ENCODE data around the gene OPA3.

OPA3 gene

DNA sequence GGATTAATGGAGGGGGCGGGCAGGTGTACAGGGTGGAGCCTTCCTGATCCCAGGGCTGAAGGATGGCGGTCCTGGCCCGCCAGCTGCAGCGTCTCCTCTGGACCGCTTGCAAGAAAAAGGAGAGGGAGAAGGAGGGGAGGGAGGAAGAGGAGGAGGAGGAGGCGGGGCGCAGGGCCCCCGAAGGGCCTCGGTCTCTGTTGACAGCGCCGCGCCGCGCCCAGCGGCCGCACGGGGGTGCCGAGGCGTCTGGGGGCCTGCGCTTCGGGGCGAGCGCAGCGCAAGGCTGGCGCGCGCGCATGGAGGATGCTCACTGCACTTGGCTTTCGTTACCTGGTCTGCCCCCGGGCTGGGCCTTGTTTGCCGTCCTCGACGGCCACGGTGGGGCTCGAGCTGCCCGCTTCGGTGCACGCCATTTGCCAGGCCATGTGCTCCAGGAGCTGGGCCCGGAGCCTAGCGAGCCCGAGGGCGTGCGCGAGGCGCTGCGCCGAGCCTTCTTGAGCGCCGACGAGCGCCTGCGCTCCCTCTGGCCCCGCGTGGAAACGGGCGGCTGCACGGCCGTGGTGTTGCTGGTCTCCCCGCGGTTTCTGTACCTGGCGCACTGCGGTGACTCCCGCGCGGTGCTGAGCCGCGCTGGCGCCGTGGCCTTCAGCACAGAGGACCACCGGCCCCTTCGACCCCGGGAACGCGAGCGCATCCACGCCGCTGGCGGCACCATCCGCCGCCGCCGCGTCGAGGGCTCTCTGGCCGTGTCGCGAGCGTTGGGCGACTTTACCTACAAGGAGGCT lies 86.0 kb downstream of the OPA3 start, which contains the start of gene PPM1N:
TSS of gene PPM1N (plus strand) at position 33 of the 785 bp plus-strand sequence. CDS start at position 63, 30 bp downstream.
- peak; percentile 73 for ATAC-seq
- Mint-ChIP-seq H3K9me3 (no peaks in the 10 kb centered on the region), H3K36me3 (peaks cover 5% of the 10 kb centered on the region), H3K4me3 (peak within 1 kb of the TSS; percentile 82), H3K4me1 (peaks cover 48% of the 10 kb centered on the region), H3K27ac (peak within 1 kb of the TSS; percentile 84)
- peak; percentile 54 to 84 for DNase-seq (ENCODE audit: low spot score in 2 of 2)

DNA sequence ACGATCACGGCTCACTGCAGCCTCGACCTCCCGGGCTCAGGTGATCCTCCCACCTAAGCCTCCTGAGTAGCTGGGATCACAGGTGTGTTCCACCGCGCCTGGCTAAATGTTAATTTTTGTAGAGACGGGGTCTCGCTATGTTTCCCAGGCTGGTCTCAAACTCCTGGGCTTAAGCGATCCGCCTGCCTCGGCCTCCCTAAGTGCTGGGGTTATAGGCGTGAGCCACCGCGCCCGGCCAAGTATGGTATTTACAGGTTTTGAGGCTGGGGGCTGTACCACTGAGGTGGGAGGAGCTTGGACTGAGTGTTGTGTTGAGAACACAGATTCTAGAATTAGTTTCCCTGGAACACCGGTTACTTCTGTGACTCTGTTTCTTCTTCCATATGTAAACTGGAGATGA lies 86.8 kb downstream of the OPA3 start:
- ATAC-seq (no peak), DNase-seq (ENCODE audit: low spot score in 2 of 2) (no peak)
- H3K4me1 Mint-ChIP-seq, result peaks cover 55% of the 10 kb centered on the region
- H3K9me3 Mint-ChIP-seq, result no peaks in the 10 kb centered on the region
- H3K36me3 Mint-ChIP-seq, result peaks cover 5% of the 10 kb centered on the region
- H3K4me3 Mint-ChIP-seq, result peak overlapping the region; percentile 82
- no peak overlapping the region for H3K27ac Mint-ChIP-seq

DNA sequence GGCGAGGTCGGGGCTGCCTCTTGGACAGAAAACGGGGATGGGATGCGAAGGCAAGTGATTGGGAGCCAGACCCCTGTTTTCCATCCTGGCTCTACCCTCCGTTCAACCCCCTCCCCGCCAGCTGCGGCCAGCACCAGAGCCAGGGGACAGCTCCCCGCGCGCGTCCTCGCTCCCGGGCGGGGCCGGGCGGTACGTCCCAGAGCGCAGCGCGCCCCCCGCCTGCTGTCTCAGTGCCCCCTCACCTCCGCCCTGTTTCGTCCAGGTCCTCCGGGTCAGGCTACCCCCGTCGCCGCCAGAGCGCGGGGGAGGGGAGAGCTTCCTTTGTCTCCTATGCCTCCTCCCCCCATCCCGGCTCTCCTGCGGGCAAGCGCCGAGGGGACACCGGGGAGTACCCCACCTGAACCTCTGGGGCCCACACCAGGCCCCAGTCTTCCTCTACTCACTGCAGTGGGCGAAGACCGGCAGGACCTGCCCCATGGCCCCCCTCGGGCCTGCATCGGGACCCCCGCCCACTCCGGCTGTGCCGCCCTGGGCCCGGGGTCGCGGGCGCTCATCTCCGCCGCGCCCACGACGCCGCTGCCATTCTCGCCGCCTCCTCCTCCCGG lies 88.2 kb downstream of the OPA3 start:
- DNase-seq (ENCODE audit: low spot score in 2 of 2), result peak; percentile 44 to 76

DNA sequence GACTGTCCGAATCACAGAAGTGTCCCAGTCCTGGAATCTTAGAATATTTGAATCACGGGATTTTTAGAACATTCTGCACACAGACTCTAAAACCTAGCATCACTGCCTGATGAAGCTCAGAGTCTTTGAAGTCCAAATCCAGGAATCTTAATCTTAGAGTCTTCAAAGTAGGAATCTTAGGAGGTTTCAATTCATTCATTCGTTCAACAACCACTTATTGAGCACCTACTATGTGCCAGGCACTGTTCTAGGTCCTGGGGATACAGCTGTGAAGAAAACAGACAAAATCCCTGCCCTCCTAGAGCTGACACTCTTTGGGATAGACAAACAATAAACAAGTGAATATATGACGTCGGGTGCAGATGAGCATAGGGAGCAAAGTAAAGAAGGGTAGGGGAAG lies 89.4 kb downstream of the OPA3 start:
- Mint-ChIP-seq H3K36me3 (peaks cover 5% of the 10 kb centered on the region), H3K27ac (no peak overlapping the region), H3K9me3 (no peaks in the 10 kb centered on the region), H3K4me3 (peak overlapping the region; percentile 82), H3K4me1 (peaks cover 52% of the 10 kb centered on the region)
- ATAC-seq (no peak), DNase-seq (ENCODE audit: low spot score in 2 of 2) (no peak)

More for the DNA sequence above, 88.2 kb downstream of the OPA3 start:
- Mint-ChIP-seq H3K27ac (peak overlapping the region; percentile 84), H3K4me3 (peak overlapping the region; percentile 82), H3K4me1 (peaks cover 60% of the 10 kb centered on the region), H3K9me3 (no peaks in the 10 kb centered on the region), H3K36me3 (peaks cover 5% of the 10 kb centered on the region)
- peak; percentile 35 for ATAC-seq

DNA sequence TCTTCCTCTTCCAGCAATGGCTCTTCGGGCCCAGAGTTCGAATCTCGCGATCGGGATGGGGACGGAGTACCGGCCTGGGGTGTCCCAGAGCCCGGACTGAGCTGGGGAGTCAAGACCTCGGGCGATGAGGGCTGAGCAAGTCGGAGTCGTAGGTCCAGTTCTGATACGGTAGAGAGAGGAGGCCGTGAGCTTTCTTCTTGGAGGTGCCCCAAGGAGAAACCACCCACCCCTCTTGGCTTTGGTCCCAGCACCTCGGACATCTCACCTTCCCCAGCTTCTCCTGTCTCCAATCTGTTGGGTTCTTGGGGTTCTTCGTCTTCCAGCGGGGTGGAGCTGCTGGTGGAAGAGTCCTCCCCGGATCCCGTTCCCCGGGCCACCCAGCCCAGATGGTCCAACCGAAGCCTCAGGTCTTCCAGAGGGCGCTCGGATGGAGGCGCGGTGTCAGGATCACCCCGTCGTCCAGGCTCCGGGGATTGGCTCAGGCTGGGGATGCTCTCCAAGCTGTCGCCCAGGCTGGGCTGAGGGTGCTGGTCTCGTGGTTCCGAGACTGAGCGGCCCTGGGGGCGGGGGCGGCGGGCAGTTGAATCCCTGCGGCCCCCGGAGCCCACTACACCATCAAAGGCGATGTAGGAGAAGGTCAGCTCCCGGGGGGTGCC lies 90.2 kb downstream of the OPA3 start:
- DNase-seq (ENCODE audit: low spot score in 2 of 2) (no peak), ATAC-seq (no peak)
- Mint-ChIP-seq H3K4me3 (no peak overlapping the region), H3K4me1 (peaks cover 47% of the 10 kb centered on the region), H3K9me3 (no peaks in the 10 kb centered on the region), H3K27ac (no peak overlapping the region), H3K36me3 (peaks cover 4% of the 10 kb centered on the region)

DNA sequence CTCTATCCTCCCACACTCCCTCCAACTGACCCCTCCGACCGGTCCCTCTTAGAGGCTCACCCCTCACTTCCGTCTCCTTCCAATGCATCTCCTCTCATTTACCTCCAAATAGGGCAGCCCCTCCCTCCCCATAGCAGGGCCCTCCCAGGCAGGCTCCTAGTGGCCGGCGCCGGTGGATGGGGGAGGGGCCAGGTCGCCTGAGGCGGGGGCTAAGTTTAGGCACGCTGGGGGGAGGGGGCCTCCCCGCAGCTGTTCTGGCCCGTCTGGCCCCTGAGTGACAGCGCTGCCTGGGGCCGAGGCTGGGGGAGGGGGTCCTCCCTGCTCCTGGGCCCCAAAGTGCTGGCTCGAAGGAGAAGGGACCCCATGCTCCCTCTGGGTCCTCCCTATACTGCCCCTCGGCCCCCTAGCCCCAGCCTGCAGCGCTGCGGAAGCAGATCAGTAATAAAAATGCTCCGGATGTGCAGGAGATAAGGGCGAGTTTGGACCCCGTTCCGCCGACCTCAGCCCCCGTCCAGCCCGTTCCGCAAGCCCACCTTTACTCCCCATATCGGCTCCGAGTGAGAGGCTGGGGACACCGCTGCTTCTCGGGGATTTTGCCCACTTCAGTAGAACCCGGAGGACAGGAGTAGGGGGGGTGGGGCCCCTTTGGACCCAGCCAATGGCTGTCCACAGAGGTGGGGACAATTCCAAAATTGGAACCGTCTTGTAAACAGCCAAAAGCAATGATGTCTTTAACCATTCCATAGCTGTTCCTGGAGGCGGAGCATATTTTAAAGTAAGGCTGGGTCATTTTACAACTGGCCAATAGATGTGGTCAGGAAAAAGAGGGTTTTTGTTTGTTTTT lies 91.8 kb downstream of the OPA3 start:
- H3K27ac Mint-ChIP-seq, result peak overlapping the region; percentile 12
- DNase-seq (ENCODE audit: low spot score in 2 of 2) (no peak), ATAC-seq (no peak)
- H3K4me1 Mint-ChIP-seq, result peaks cover 36% of the 10 kb centered on the region
- no peaks in the 10 kb centered on the region for H3K36me3 Mint-ChIP-seq
- no peaks in the 10 kb centered on the region for H3K9me3 Mint-ChIP-seq
- H3K4me3 Mint-ChIP-seq, result peak overlapping the region; percentile 50

DNA sequence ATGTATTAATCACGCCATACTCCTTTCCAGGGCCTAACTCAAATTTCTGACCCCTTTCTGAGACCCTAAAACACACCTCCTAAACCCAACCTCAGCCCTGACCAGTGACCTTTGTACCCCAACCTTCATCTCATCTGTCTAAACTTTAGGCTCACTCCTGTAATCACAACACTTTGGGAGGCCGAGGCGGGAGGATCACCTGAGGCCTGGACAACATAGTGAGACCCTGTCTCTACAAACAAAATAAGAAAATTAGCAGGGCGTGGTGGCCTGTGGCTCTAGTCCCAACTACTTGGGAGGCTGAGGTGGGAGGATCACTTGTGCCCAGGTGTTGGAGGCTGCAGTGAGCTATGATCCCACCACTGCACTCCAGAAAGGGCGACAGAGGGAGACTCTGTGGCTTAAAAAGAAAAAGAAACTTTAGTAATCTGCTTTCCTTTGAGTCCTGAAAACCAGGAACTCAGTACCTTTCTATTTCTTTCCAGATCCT lies 92.4 kb downstream of the OPA3 start:
- H3K27ac Mint-ChIP-seq, result no peak overlapping the region
- peak overlapping the region; percentile 50 for H3K4me3 Mint-ChIP-seq
- H3K9me3 Mint-ChIP-seq, result no peaks in the 10 kb centered on the region
- peaks cover 32% of the 10 kb centered on the region for H3K4me1 Mint-ChIP-seq
- DNase-seq (ENCODE audit: low spot score in 2 of 2) (no peak), ATAC-seq (no peak)
- H3K36me3 Mint-ChIP-seq, result no peaks in the 10 kb centered on the region

DNA sequence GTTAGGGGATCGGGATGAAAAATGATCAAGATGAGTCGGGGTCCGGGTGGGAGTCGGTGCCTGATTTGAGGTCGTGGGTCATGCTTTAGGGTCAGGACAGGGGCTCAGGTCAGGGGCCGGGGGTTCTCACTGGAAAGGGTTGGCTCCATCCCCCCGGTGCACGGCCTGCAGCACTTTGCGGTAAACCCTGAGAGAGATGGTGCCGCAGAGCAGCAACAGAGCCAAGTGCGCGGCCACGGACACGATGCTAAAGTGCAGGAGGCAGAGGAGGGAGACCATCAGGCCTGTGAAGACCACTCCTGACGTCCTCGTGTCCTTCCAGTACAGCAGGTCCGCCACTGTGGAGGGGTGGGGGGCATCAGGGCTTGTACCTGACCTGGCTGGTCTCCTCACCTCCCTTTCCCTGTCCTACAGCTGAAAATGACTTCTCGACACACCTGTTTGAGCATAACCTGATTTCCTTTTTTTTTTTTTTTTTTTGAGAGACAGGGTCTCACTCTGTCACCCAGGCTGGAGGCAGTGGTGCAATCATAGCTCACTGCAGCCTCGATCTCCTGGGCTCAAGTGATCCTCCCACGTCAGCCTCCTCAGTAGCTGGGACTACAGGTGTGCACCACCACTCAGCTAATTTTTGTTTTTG lies 95.3 kb downstream of the OPA3 start:
- H3K4me1 Mint-ChIP-seq, result peaks cover 16% of the 10 kb centered on the region
- no peak for ATAC-seq
- H3K27ac Mint-ChIP-seq, result no peak overlapping the region
- no peaks in the 10 kb centered on the region for H3K9me3 Mint-ChIP-seq
- DNase-seq (ENCODE audit: low spot score in 2 of 2), result no peak
- H3K4me3 Mint-ChIP-seq, result no peak overlapping the region
- H3K36me3 Mint-ChIP-seq, result no peaks in the 10 kb centered on the region

DNA sequence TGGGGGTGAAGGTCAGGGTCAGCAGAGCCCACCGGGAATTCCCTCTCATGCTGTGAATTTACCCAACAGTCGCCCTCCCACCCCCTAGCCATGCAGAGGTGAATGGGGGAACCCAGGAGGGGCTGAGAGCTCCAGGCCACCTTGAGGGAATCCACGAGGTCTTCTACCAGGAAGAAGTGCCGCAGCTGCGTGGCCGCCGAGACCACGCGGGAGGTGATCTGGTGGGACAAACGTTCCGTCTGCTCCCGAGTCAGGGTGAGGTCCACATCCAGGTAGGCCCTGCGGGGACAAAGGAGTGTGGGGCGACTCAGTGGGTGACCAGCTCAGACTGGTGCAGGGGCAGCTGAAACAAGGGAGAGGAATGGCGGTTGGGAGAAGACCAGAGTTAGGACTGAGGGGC lies 95.9 kb downstream of the OPA3 start:
- no peaks in the 10 kb centered on the region for H3K9me3 Mint-ChIP-seq
- H3K36me3 Mint-ChIP-seq, result no peaks in the 10 kb centered on the region
- DNase-seq (ENCODE audit: low spot score in 2 of 2), result no peak
- no peak for ATAC-seq
- no peak overlapping the region for H3K27ac Mint-ChIP-seq
- H3K4me1 Mint-ChIP-seq, result peaks cover 19% of the 10 kb centered on the region
- H3K4me3 Mint-ChIP-seq, result no peak overlapping the region

DNA sequence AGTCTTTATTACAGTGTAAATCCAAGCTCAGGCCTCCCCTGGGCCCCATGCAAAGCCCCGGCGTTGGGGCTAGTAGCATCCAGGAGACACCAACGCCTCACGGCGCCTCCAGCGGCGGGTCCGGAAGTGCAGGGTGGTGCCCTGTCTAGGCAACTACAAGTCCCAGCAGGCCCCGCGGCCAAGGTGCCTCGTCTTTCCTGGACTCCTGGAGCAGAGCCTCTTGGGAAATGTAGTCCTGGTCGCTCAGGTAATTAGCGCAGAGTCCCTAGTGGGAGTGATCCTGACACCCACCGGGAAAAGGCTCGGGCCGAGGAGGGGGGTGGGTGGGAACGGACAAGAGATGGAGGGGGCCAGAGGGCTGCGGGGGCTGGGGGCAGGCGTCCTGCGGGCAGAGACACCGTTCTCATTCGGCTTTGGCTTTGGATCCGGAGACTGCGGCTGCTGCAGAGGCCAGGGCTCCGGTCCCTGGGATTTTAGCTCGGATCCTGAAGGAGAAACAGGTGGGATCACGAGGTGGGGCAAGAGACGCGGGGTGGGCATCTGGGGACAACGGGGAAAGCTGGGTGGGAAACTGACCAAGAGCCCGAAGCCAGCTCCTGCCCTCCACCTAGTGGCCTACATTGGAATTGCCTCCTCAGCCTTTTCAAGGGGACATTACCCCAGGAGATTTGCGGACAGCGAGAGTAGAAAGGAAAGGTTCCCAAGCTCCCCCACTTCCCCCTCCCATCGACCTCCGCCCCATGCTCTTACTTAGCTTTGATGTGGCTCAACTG lies 99.1 kb downstream of the OPA3 start:
- Mint-ChIP-seq H3K9me3 (no peaks in the 10 kb centered on the region), H3K27ac (peak overlapping the region; percentile 76), H3K4me3 (peak overlapping the region; percentile 78), H3K36me3 (no peaks in the 10 kb centered on the region), H3K4me1 (peaks cover 6% of the 10 kb centered on the region)
- peak; percentile 99 for ATAC-seq
- peak; percentile 99 for DNase-seq (ENCODE audit: low spot score in 2 of 2)

DNA sequence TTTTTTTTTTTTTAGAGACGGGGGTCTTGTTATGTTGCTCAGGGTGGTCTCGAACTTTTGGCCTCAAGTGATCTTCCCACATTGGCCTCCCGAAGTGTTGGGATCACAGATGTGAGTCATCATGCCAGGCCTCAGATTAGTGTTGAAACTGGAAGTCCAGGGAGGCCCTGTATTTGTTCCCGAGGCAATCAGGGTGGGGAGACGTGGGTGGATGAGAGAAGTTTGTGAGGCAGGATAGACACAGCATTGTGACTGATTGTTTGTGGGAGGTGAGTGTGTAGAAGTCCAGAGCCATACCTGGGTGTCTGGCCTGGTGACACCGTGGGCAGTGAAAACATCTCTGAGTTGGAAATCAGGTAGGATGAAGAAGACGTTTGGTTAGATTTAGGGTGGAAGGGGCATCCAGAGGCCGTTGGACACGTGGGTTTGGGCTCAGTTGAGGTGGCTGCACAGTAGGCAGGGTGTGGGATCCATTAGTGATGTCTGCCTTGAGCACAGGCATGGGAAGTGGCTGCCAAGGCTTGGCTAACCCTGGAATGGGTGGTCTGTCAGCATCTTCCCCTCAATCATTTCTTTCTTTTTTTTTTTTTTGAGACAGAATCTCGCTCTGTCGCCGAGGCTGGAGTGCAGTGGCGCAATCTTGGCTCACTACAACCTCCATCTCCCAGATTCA lies 100.2 kb downstream of the OPA3 start:
- no peak for ATAC-seq
- peak overlapping the region; percentile 3 for H3K4me3 Mint-ChIP-seq
- no peaks in the 10 kb centered on the region for H3K36me3 Mint-ChIP-seq
- peaks cover 11% of the 10 kb centered on the region for H3K4me1 Mint-ChIP-seq
- no peaks in the 10 kb centered on the region for H3K9me3 Mint-ChIP-seq
- H3K27ac Mint-ChIP-seq, result peak overlapping the region; percentile 17
- DNase-seq (ENCODE audit: low spot score in 2 of 2), result no peak

DNA sequence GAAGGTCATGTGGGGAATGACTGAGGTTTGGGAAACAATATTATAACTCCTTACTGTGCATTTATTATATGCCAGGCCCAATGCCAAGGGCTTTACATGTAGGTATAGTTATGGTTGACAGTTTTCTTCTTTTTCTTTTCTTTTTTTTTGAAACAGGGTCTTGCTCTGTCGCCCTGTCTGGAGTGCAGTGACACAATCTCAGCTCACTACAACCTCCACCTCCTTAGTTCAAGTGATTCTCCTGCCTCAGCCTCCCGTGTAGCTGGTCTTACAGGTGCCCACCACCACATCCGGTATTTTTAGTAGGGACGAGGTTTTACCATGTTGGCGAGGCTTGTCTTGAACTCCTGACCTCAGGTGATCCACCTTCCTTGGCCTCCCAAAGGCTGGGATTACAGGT lies 101.6 kb downstream of the OPA3 start:
- Mint-ChIP-seq H3K9me3 (no peaks in the 10 kb centered on the region), H3K27ac (no peak overlapping the region), H3K36me3 (peaks cover 10% of the 10 kb centered on the region), H3K4me1 (peaks cover 23% of the 10 kb centered on the region), H3K4me3 (no peak overlapping the region)
- no peak for DNase-seq (ENCODE audit: low spot score in 2 of 2)
- no peak for ATAC-seq

DNA sequence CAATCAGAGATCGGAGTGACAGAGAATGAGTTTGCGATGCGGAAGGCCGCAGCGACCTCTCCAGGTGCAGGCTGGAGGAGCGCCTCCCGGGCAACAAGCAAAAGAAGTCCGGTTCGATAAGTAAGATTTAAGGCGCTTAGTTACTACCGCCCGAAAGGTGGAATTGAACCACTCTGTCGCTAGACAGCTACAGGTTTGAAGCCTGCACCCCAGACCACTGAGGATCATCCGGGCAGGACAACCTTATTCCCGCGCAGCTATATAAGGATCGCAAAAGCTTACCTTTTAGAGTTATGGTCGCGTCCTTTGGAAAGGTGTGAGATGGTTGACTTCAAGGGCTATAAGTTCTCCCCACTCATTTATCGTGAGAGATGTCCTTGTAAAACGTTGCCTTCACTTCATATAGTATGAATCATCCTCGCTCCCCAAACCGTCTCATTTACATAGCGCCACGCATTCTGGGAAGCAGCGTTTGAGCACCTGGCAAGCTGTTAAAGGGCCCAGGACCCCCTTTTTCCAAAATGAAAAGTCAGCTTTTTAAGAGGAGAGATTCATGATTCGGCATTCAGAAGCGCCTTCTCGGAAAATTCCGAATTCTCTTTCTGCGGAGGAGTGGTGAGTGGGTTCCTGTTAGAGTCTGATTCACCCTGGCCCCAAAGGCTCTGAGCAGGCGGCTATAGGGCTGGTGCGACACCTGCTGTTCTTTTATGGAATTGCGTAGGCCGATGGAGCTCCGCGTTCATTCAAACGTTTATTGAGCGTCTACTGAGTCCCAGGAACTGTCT lies 106.0 kb downstream of the OPA3 start:
- ATAC-seq (peak; percentile 85), DNase-seq (ENCODE audit: low spot score in 2 of 2) (peak; percentile 90 to 98)
- H3K4me1 Mint-ChIP-seq, result peaks cover 58% of the 10 kb centered on the region
- H3K9me3 Mint-ChIP-seq, result no peaks in the 10 kb centered on the region
- peaks cover 32% of the 10 kb centered on the region for H3K36me3 Mint-ChIP-seq
- H3K4me3 Mint-ChIP-seq, result peak overlapping the region; percentile 65
- H3K27ac Mint-ChIP-seq, result peak overlapping the region; percentile 99

Data from stimulated activated effector memory CD8-positive, alpha-beta T cell treated with anti-CD3 and anti-CD28 coated beads, Interleukin-12 subunit alpha, Interleukin-12 subunit beta, amount 100 ng/mL, for 72 hours (primary cell).